ENCODE results near the gene DNAAF1.

The DNAAF1 gene

DNA sequence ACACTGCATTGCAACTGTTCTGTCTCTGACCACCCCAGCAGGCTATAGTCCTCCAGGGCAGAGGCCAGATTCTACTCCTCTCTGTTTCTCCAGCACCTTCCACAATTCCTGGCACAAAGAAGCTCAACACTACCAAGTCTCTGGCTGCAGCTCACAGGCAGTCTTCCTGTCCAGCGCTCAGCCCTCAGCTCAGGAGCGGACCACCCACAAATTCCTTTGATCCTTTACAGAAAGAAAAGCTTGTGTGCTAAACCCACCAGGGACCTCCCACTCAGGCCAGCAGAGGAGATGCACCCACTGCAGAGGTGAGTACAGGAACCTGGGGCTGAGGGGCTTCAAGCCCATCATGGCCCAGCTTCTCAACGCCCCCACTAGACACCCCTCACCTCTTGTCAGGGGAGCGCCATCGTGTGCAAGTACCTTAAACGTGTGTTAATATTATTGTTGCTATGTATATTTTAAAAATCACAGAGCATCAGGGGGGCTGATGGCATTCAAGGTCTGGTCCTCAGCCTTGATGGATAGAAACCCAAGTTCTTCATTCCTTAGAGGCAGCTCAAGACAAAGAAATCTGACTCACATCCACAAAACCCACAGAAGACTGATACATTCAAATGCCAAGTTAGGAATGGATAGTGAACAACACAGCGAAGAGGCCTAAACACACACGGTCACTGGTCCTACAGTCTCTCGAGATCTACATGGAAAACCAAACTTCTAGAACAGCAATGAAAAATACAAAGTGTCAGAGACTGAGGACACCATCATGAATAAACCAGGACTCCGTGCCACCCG is 8.6 kb upstream of the DNAAF1 start:
- peaks cover 58% of the 10 kb centered on the region for H3K4me1 ChIP-seq (ENCODE audit: insufficient read depth, low read length)
- ATAC-seq (ENCODE audit: insufficient read depth, low read depth) (no peak), DNase-seq (no peak)
- no peaks in the 10 kb centered on the region for H3K27me3 ChIP-seq (ENCODE audit: insufficient read depth, low read length, poor library complexity)
- no peaks in the 10 kb centered on the region for H3K9me3 ChIP-seq (ENCODE audit: insufficient read depth, low read length, severe bottlenecking)
- peaks cover 57% of the 10 kb centered on the region for H4K20me1 ChIP-seq (ENCODE audit: insufficient read depth, low read length)
- H3K36me3 ChIP-seq (ENCODE audit: insufficient read depth, low read length) = peaks cover 13% of the 10 kb centered on the region
- no peak overlapping the region for H3K4me2 ChIP-seq (ENCODE audit: insufficient read depth, low read length)
- H3K79me2 ChIP-seq (ENCODE audit: insufficient read depth, low read length) = peaks cover 93% of the 10 kb centered on the region
- H3K27ac ChIP-seq (ENCODE audit: low read length) = peak overlapping the region; percentile 59
- TF ChIP-seq EZH2 (IDR thresholded peaks at IDR 0.05; ENCODE audit: borderline replicate concordance, low read depth, low read length, severe bottlenecking) = no peak
- TF ChIP-seq CTCF (IDR thresholded peaks at IDR 0.05; ENCODE audit: borderline replicate concordance, extremely low read depth, low read length, poor library complexity, severe bottlenecking) = no peak
- no peak overlapping the region for H3K9ac ChIP-seq (ENCODE audit: low read depth, low read length)
- H2AFZ ChIP-seq (ENCODE audit: low read depth, low read length) = no peak overlapping the region
- H3K4me3 ChIP-seq (ENCODE audit: low read depth in 1 of 2, low read length in 2 of 2) = no peak overlapping the region

GRCh38 chr16:84137287-84137686 is 7.8 kb upstream of the DNAAF1 start:
- Histone ChIP-seq H3K79me2 (ENCODE audit: insufficient read depth, low read length) (peaks cover 95% of the 10 kb centered on the region), H3K36me3 (ENCODE audit: insufficient read depth, low read length) (peaks cover 13% of the 10 kb centered on the region), H4K20me1 (ENCODE audit: insufficient read depth, low read length) (peaks cover 57% of the 10 kb centered on the region), H3K4me2 (ENCODE audit: insufficient read depth, low read length) (no peak overlapping the region), H3K4me3 (ENCODE audit: low read depth in 1 of 2, low read length in 2 of 2) (no peak overlapping the region), H3K4me1 (ENCODE audit: insufficient read depth, low read length) (peaks cover 65% of the 10 kb centered on the region), H3K27ac (ENCODE audit: low read length) (peak overlapping the region; percentile 57), H2AFZ (ENCODE audit: low read depth, low read length) (no peak overlapping the region), H3K9ac (ENCODE audit: low read depth, low read length) (no peak overlapping the region), H3K9me3 (ENCODE audit: insufficient read depth, low read length, severe bottlenecking) (no peaks in the 10 kb centered on the region), H3K27me3 (ENCODE audit: insufficient read depth, low read length, poor library complexity) (no peaks in the 10 kb centered on the region)
- no peak for ATAC-seq (ENCODE audit: insufficient read depth, low read depth)
- TF ChIP-seq EZH2 (IDR thresholded peaks at IDR 0.05; ENCODE audit: borderline replicate concordance, low read depth, low read length, severe bottlenecking) (no peak), CTCF (IDR thresholded peaks at IDR 0.05; ENCODE audit: borderline replicate concordance, extremely low read depth, low read length, poor library complexity, severe bottlenecking) (no peak)
- no peak for DNase-seq

GRCh38 chr16:84137769-84138357 is 7.2 kb upstream of the DNAAF1 start:
- no peak for ATAC-seq (ENCODE audit: insufficient read depth, low read depth)
- H3K27me3 ChIP-seq (ENCODE audit: insufficient read depth, low read length, poor library complexity) = no peaks in the 10 kb centered on the region
- TF ChIP-seq CTCF (IDR thresholded peaks at IDR 0.05; ENCODE audit: borderline replicate concordance, extremely low read depth, low read length, poor library complexity, severe bottlenecking) (no peak), EZH2 (IDR thresholded peaks at IDR 0.05; ENCODE audit: borderline replicate concordance, low read depth, low read length, severe bottlenecking) (no peak)
- H3K79me2 ChIP-seq (ENCODE audit: insufficient read depth, low read length) = peaks cover 95% of the 10 kb centered on the region
- peaks cover 51% of the 10 kb centered on the region for H4K20me1 ChIP-seq (ENCODE audit: insufficient read depth, low read length)
- no peak overlapping the region for H3K4me3 ChIP-seq (ENCODE audit: low read depth in 1 of 2, low read length in 2 of 2)
- H2AFZ ChIP-seq (ENCODE audit: low read depth, low read length) = no peak overlapping the region
- DNase-seq = no peak
- peak overlapping the region; percentile 57 for H3K27ac ChIP-seq (ENCODE audit: low read length)
- H3K4me2 ChIP-seq (ENCODE audit: insufficient read depth, low read length) = no peak overlapping the region
- peaks cover 9% of the 10 kb centered on the region for H3K36me3 ChIP-seq (ENCODE audit: insufficient read depth, low read length)
- peaks cover 70% of the 10 kb centered on the region for H3K4me1 ChIP-seq (ENCODE audit: insufficient read depth, low read length)
- peak overlapping the region; percentile 4; the same call in 1 of the 2 replicates for H3K9ac ChIP-seq (ENCODE audit: low read depth, low read length)
- H3K9me3 ChIP-seq (ENCODE audit: insufficient read depth, low read length, severe bottlenecking) = no peaks in the 10 kb centered on the region
